Activated CD4-positive, alpha-beta T cell treated with anti-CD3 and anti-CD28 coated beads, Interleukin-2, amount 50 U/mL, for 24 hours (primary cell): ENCODE results near the gene GAS7.
"Not testable (repeated sequence)": the region's sequence is repeated elsewhere in the genome, so short reads cannot be mapped to it uniquely, and the experiment has no call there.

ENCODE experiments used
- DNase-seq, 2 donors: peaks; one replicate each; pipeline ENCODE4 v3.0.0-alpha.2; 2020; ENCODE audit warnings: low read depth in 1 of 2, low spot score in 1 of 2

The GAS7 gene

GRCh38 chr17:10077561-10078299, 120.7 kb downstream of the GAS7 start:
- no peak for DNase-seq

GRCh38 chr17:10075919-10076318, 122.5 kb downstream of the GAS7 start:
- DNase-seq = no peak

- DNase-seq = no peak
These were observed 124.5 kb downstream of the GAS7 start for GRCh38 chr17:10073941-10074340.

- DNase-seq = no peak
These were observed 125.6 kb downstream of the GAS7 start for GRCh38 chr17:10072556-10073425.

- DNase-seq = no peak
These were observed 126.3 kb downstream of the GAS7 start for GRCh38 chr17:10072086-10072485.

GRCh38 chr17:10071141-10071540, 127.3 kb downstream of the GAS7 start:
- DNase-seq = no peak

- DNase-seq = no peak
These were observed 127.7 kb downstream of the GAS7 start for GRCh38 chr17:10070690-10071089.

GRCh38 chr17:10069301-10069700, 129.1 kb downstream of the GAS7 start:
- DNase-seq = no peak

GRCh38 chr17:10067446-10068143, 130.8 kb downstream of the GAS7 start:
- DNase-seq = no peak

GRCh38 chr17:10064536-10064935, 133.9 kb downstream of the GAS7 start:
- DNase-seq = no peak

GRCh38 chr17:10063730-10064241, 134.6 kb downstream of the GAS7 start:
- no peak for DNase-seq

- no peak for DNase-seq
These were observed 135.6 kb downstream of the GAS7 start for GRCh38 chr17:10062691-10063385.

GRCh38 chr17:10061111-10061845, 137.1 kb downstream of the GAS7 start:
- no peak for DNase-seq

- no peak for DNase-seq
These were observed 137.9 kb downstream of the GAS7 start for GRCh38 chr17:10060526-10060925.

- DNase-seq = no peak
These were observed 138.7 kb downstream of the GAS7 start for GRCh38 chr17:10059684-10060211.

- no peak for DNase-seq
These were observed 139.3 kb downstream of the GAS7 start for GRCh38 chr17:10058921-10059683.

- not testable (repeated sequence) for DNase-seq
These were observed 140.9 kb downstream of the GAS7 start for GRCh38 chr17:10057466-10057865.

- no peak for DNase-seq
These were observed 143.0 kb downstream of the GAS7 start for GRCh38 chr17:10055262-10055975.
